Measurements from ENCODE around the gene PSMG3. TPM values are rescaled to one million over a fixed set of nuclear protein-coding genes. Genes with fewer than 3 reads are reported as not detected.
A peak's percentile ranks its signal among the peaks of the same experiment; 100 is the strongest.

The PSMG3 gene
- total and polyA plus RNA-seq, 2 of the 8 experiments (the other 6 are each of a cell fraction or from before 2014, with no cell fraction given), result 30.2 to 62.0 TPM

- no peak for FAIRE-seq
- Histone ChIP-seq H4K20me1 (replicated peaks in 1 of 2; ENCODE audit: control insufficient read depth in 1 of 2, insufficient read depth in 2 of 2, low read length in 2 of 2) (peaks cover 15 to 18% of the 10 kb centered on the region in 2 experiments), H3K14ac (ENCODE audit: insufficient read length) (no peak overlapping the region), H2BK12ac (ENCODE audit: low read depth, low read length) (0 out of 2 replicates have a peak overlapping the region, but pooled peaks have one; percentile 12), H3K23me2 (ENCODE audit: low read depth, low read length) (peaks cover 6% of the 10 kb centered on the region; the same call in 1 of the 2 replicates), H3K9me3 (ENCODE audit: insufficient read depth in 2 of 2, low read depth in 1 of 2, low read length in 1 of 2) (no peaks in the 10 kb centered on the region), H3K79me1 (ENCODE audit: low read depth, low read length) (peaks cover 18% of the 10 kb centered on the region), H4K8ac (ENCODE audit: extremely low read depth, insufficient read depth, low read length) (no peak overlapping the region), H3K4me3 (ENCODE audit: extremely low read depth in 1 of 4, insufficient read depth in 2 of 4, low read depth in 3 of 4, low read length in 4 of 4) (peak overlapping the region in 1 of 4 experiments; percentile 66; a peak in 1 of 8 replicates), H3K27me3 (replicated peaks in 1 of 4; ENCODE audit: control insufficient read depth in 3 of 4, extremely low read depth in 1 of 4, insufficient read depth in 3 of 4, low read length in 3 of 4) (no peaks in the 10 kb centered on the region; a peak in 2 of 7 replicates), H3K9ac (replicated peaks in 1 of 4; ENCODE audit: extremely low read depth in 1 of 4, low read depth in 3 of 4, low read length in 3 of 4) (no peak overlapping the region), H2BK15ac (ENCODE audit: low read length) (no peak overlapping the region), H2BK20ac (ENCODE audit: low read length) (no peak overlapping the region), H3K4me2 (ENCODE audit: insufficient read depth in 1 of 2, low read depth in 2 of 2, low read length in 2 of 2) (peak overlapping the region; percentile 29 to 83; a peak in 2 of 4 replicates), H3K56ac (replicated peaks; ENCODE audit: insufficient read length, low read depth, low read length) (no peak overlapping the region), H3K36me3 (ENCODE audit: control insufficient read depth in 2 of 4, insufficient read depth in 4 of 4, low read length in 3 of 4) (no peaks in the 10 kb centered on the region), H3K79me2 (ENCODE audit: control insufficient read depth in 1 of 2, insufficient read depth in 2 of 2, low read length in 2 of 2) (peaks cover 0 to 63% of the 10 kb centered on the region in 2 experiments; a peak in 3 of 4 replicates), H3K4me1 (replicated peaks in 1 of 4; ENCODE audit: control insufficient read depth in 3 of 4, insufficient read depth in 4 of 4, low read length in 3 of 4) (peaks cover 13 to 43% (median 31%) of the 10 kb centered on the region in 4 experiments), H2BK5ac (ENCODE audit: low read depth, low read length) (peak overlapping the region; percentile 6; the same call in 1 of the 2 replicates), H3K23ac (ENCODE audit: insufficient read length) (no peak overlapping the region), H3K27ac (ENCODE audit: low read depth, low read length) (no peak overlapping the region), H2AK5ac (ENCODE audit: low read depth, low read length) (no peak overlapping the region), H4K91ac (replicated peaks; ENCODE audit: insufficient read length, low read length) (peak overlapping the region; percentile 66), H3K4ac (replicated peaks; ENCODE audit: insufficient read length, low read depth, low read length) (no peak overlapping the region), H3K18ac (ENCODE audit: extremely low read depth, low read length) (no peak overlapping the region; the same call in 1 of the 2 replicates), H2BK120ac (replicated peaks; ENCODE audit: low read depth, low read length) (no peak overlapping the region), H2AFZ (ENCODE audit: low read length) (no peak overlapping the region), H4K5ac (ENCODE audit: insufficient read length, low read depth, low read length) (no peak overlapping the region)
- 76% methylated on average over 36 of the region's 36 CpGs; no CpG with 5 or more reads in 1 of the 2 experiments for WGBS, 2 experiments (ENCODE audit: extremely low coverage in 1 of 2, insufficient coverage in 1 of 2, insufficient read length in 1 of 2, insufficient replicate concordance in 2 of 2, low coverage in 1 of 2, low lambda C conversion rate in 2 of 2, missing lambda C conversion rate in 1 of 2)
- ChIA-PET CTCF (ENCODE audit: partially characterized antibody) (interaction anchor here (1.2 to 1.6 kb wide), 4 partner anchors 21 to 29 kb away, joined by 3 to 5 read pairs (median 4); no protein-coding TSS in a partner anchor), POLR2A (ENCODE audit: partially characterized antibody) (interaction anchor here (1.1 to 4.9 kb wide), 3 partner anchors 8 to 27 kb away, joined by 4 to 26 read pairs (median 5); no protein-coding TSS in a partner anchor)
- no peak for DNase-seq (ENCODE audit: low read depth in 1 of 2, low spot score in 2 of 2)
- TF ChIP-seq BRCA1 (IDR thresholded peaks at IDR 0.05; ENCODE audit: low read depth, low read length) (no peak), CBX5 (IDR thresholded peaks at IDR 0.05; ENCODE audit: low read depth, low read length) (no peak), BACH1 (IDR thresholded peaks at IDR 0.05; ENCODE audit: low read length) (no peak), RNF2 (IDR thresholded peaks at IDR 0.05; ENCODE audit: borderline replicate concordance, low read depth, low read length, missing control alignments, poor library complexity, severe bottlenecking) (no peak), JUN (IDR thresholded peaks at IDR 0.05; ENCODE audit: low read depth, low read length) (no peak), EZH2 (IDR thresholded peaks at IDR 0.05; ENCODE audit: low read depth, low read length, severe bottlenecking) (no peak)
These were observed 37.2 kb downstream of the PSMG3 start for GRCh38 chr7:1532456-1533254.
